ENCODE data around the gene PTPRF. TPM values are rescaled to one million over a fixed set of nuclear protein-coding genes. Genes with fewer than 3 reads are reported as not detected.

PTPRF gene
- total and polyA plus RNA-seq, 12 donors, result 1.7 to 10.3 (median 4.5) TPM

GRCh38 chr1:43619996-43620920 is 89.6 kb downstream of the PTPRF start:
- no peaks in the 10 kb centered on the region for H3K36me3 ChIP-seq
- DNase-seq, result no peak
- intact Hi-C loops (cut with DNase I), result loop anchor here in 1 of 10 donors (10.0 kb wide), 1 partner anchor 395 kb away; no protein-coding TSS in a partner anchor

GRCh38 chr1:43620956-43621355 is 90.3 kb downstream of the PTPRF start:
- Histone ChIP-seq H3K27ac (no peak overlapping the region), H3K36me3 (no peaks in the 10 kb centered on the region), H3K4me1 (no peaks in the 10 kb centered on the region), H3K27me3 (no peaks in the 10 kb centered on the region), H3K9me3 (no peaks in the 10 kb centered on the region), H3K4me3 (no peak overlapping the region)
- no peak for DNase-seq
- no peak for ATAC-seq
- 95% methylated on average over 16 of the region's 16 CpGs for WGBS, 2 donors
- no peak for TF ChIP-seq CTCF (IDR thresholded peaks at IDR 0.05)
- intact Hi-C loops (cut with DNase I), result no loop called here

More at GRCh38 chr1:43619996-43620920, 89.6 kb downstream of the PTPRF start:
- no peaks in the 10 kb centered on the region for H3K4me1 ChIP-seq
- no peak for ATAC-seq
- TF ChIP-seq CTCF (IDR thresholded peaks at IDR 0.05), result no peak
- H3K27ac ChIP-seq, result no peak overlapping the region
- H3K9me3 ChIP-seq, result no peaks in the 10 kb centered on the region
- H3K27me3 ChIP-seq, result no peaks in the 10 kb centered on the region
- no peak overlapping the region for H3K4me3 ChIP-seq
- WGBS, 2 donors, result 94 to 95% methylated on average over 22 of the region's 22 CpGs

GRCh38 chr1:43621386-43621785 is 90.7 kb downstream of the PTPRF start:
- no peaks in the 10 kb centered on the region for H3K27me3 ChIP-seq
- WGBS, 2 donors, result 85 to 94% methylated on average over 3 of the region's 3 CpGs
- H3K4me1 ChIP-seq, result no peaks in the 10 kb centered on the region
- intact Hi-C loops (cut with DNase I), result no loop called here
- TF ChIP-seq CTCF (IDR thresholded peaks at IDR 0.05), result no peak
- no peaks in the 10 kb centered on the region for H3K36me3 ChIP-seq
- DNase-seq (no peak), ATAC-seq (no peak)
- no peak overlapping the region for H3K4me3 ChIP-seq
- H3K9me3 ChIP-seq, result no peaks in the 10 kb centered on the region
- H3K27ac ChIP-seq, result no peak overlapping the region

- Histone ChIP-seq H3K4me3 (no peak overlapping the region), H3K36me3 (no peaks in the 10 kb centered on the region), H3K4me1 (no peaks in the 10 kb centered on the region), H3K27me3 (no peaks in the 10 kb centered on the region), H3K9me3 (no peaks in the 10 kb centered on the region), H3K27ac (no peak overlapping the region)
- TF ChIP-seq CTCF (IDR thresholded peaks at IDR 0.05), result no peak
- no peak for DNase-seq
- WGBS, 2 donors, result 87 to 88% methylated on average over 17 to 18 of the region's 18 CpGs
- intact Hi-C loops (cut with DNase I), result no loop called here
- ATAC-seq, result no peak
Measured at GRCh38 chr1:43621861-43622260, 91.2 kb downstream of the PTPRF start.
